ENCODE results near the gene APPBP2. TPM values are rescaled to one million over a fixed set of nuclear protein-coding genes. Genes with fewer than 3 reads are reported as not detected.
"Not testable (repeated sequence)": the region's sequence is repeated elsewhere in the genome, so short reads cannot be mapped to it uniquely, and the experiment has no call there.

Gene APPBP2
- polyA plus RNA-seq, 2 donors: 4.4 to 5.3 TPM

- Histone ChIP-seq H3K27ac (ENCODE audit: low read depth in 2 of 2, low read length in 1 of 2) (no peak overlapping the region), H3K9me3 (ENCODE audit: control insufficient read depth in 2 of 2, insufficient read depth in 1 of 2, low read depth in 1 of 2, low read length in 1 of 2) (no peaks in the 10 kb centered on the region), H3K36me3 (ENCODE audit: control insufficient read depth in 2 of 2, insufficient read depth in 2 of 2, low read length in 1 of 2) (peaks cover 2% of the 10 kb centered on the region in 2 donors), H3K4me1 (ENCODE audit: control insufficient read depth in 2 of 2, insufficient read depth in 2 of 2, low read length in 1 of 2) (peaks cover 0 to 3% of the 10 kb centered on the region in 2 donors), H3K27me3 (ENCODE audit: control insufficient read depth in 1 of 2, insufficient read depth in 2 of 2, low read length in 2 of 2) (no peaks in the 10 kb centered on the region), H3K4me3 (ENCODE audit: low read depth in 1 of 2, low read length in 2 of 2) (peak overlapping the region in 1 of 2 donors; percentile 98)
- WGBS, 2 donors: 2 to 8% methylated on average over 1 of the region's 1 CpG
These were observed 2.2 kb downstream of the APPBP2 start for GRCh38 chr17:60523822-60524221.

- Histone ChIP-seq H3K27ac (ENCODE audit: low read depth in 2 of 2, low read length in 1 of 2) (no peak overlapping the region), H3K36me3 (ENCODE audit: control insufficient read depth in 2 of 2, insufficient read depth in 2 of 2, low read length in 1 of 2) (peaks cover 2% of the 10 kb centered on the region in 2 donors), H3K4me1 (ENCODE audit: control insufficient read depth in 2 of 2, insufficient read depth in 2 of 2, low read length in 1 of 2) (peaks cover 0 to 3% of the 10 kb centered on the region in 2 donors), H3K4me3 (ENCODE audit: low read depth in 1 of 2, low read length in 2 of 2) (no peak overlapping the region), H3K27me3 (ENCODE audit: control insufficient read depth in 1 of 2, insufficient read depth in 2 of 2, low read length in 2 of 2) (no peaks in the 10 kb centered on the region), H3K9me3 (ENCODE audit: control insufficient read depth in 2 of 2, insufficient read depth in 1 of 2, low read depth in 1 of 2, low read length in 1 of 2) (no peaks in the 10 kb centered on the region)
- 85% methylated on average over 3 of the region's 3 CpGs for WGBS, 2 donors
These were observed 3.0 kb downstream of the APPBP2 start for GRCh38 chr17:60522889-60523626.

- Histone ChIP-seq H3K36me3 (ENCODE audit: control insufficient read depth in 2 of 2, insufficient read depth in 2 of 2, low read length in 1 of 2) (peaks cover 2% of the 10 kb centered on the region in 2 donors), H3K27me3 (ENCODE audit: control insufficient read depth in 1 of 2, insufficient read depth in 2 of 2, low read length in 2 of 2) (no peaks in the 10 kb centered on the region), H3K9me3 (ENCODE audit: control insufficient read depth in 2 of 2, insufficient read depth in 1 of 2, low read depth in 1 of 2, low read length in 1 of 2) (no peaks in the 10 kb centered on the region), H3K4me3 (ENCODE audit: low read depth in 1 of 2, low read length in 2 of 2) (no peak overlapping the region), H3K27ac (ENCODE audit: low read depth in 2 of 2, low read length in 1 of 2) (no peak overlapping the region), H3K4me1 (ENCODE audit: control insufficient read depth in 2 of 2, insufficient read depth in 2 of 2, low read length in 1 of 2) (peaks cover 0 to 3% of the 10 kb centered on the region in 2 donors)
- WGBS, 2 donors: 96 to 97% methylated on average over 4 of the region's 4 CpGs
These were observed 6.2 kb downstream of the APPBP2 start for GRCh38 chr17:60519795-60520194.

GRCh38 chr17:60515683-60516082 is 10.4 kb downstream of the APPBP2 start:
- H3K27me3 ChIP-seq (ENCODE audit: control insufficient read depth in 1 of 2, insufficient read depth in 2 of 2, low read length in 2 of 2); H3K27ac ChIP-seq (ENCODE audit: low read depth in 2 of 2, low read length in 1 of 2); H3K36me3 ChIP-seq (ENCODE audit: control insufficient read depth in 2 of 2, insufficient read depth in 2 of 2, low read length in 1 of 2); H3K9me3 ChIP-seq (ENCODE audit: control insufficient read depth in 2 of 2, insufficient read depth in 1 of 2, low read depth in 1 of 2, low read length in 1 of 2); H3K4me3 ChIP-seq (ENCODE audit: low read depth in 1 of 2, low read length in 2 of 2); H3K4me1 ChIP-seq (ENCODE audit: control insufficient read depth in 2 of 2, insufficient read depth in 2 of 2, low read length in 1 of 2): not testable (repeated sequence)
- 96 to 98% methylated on average over 6 of the region's 6 CpGs for WGBS, 2 donors

- not testable (repeated sequence) for H3K27ac ChIP-seq (ENCODE audit: low read depth in 2 of 2, low read length in 1 of 2); H3K4me1 ChIP-seq (ENCODE audit: control insufficient read depth in 2 of 2, insufficient read depth in 2 of 2, low read length in 1 of 2); H3K27me3 ChIP-seq (ENCODE audit: control insufficient read depth in 1 of 2, insufficient read depth in 2 of 2, low read length in 2 of 2); H3K4me3 ChIP-seq (ENCODE audit: low read depth in 1 of 2, low read length in 2 of 2); H3K36me3 ChIP-seq (ENCODE audit: control insufficient read depth in 2 of 2, insufficient read depth in 2 of 2, low read length in 1 of 2); H3K9me3 ChIP-seq (ENCODE audit: control insufficient read depth in 2 of 2, insufficient read depth in 1 of 2, low read depth in 1 of 2, low read length in 1 of 2)
- WGBS, 2 donors: 94 to 96% methylated on average over 5 of the region's 5 CpGs
These were observed 10.8 kb downstream of the APPBP2 start for GRCh38 chr17:60515199-60515598.

- peaks cover 0 to 2% of the 10 kb centered on the region in 2 donors for H3K36me3 ChIP-seq (ENCODE audit: control insufficient read depth in 2 of 2, insufficient read depth in 2 of 2, low read length in 1 of 2)
- WGBS, 2 donors: 89 to 100% methylated on average over 1 of the region's 1 CpG
- no peak overlapping the region for H3K27ac ChIP-seq (ENCODE audit: low read depth in 2 of 2, low read length in 1 of 2)
These were observed 11.5 kb downstream of the APPBP2 start for GRCh38 chr17:60514500-60514899.

GRCh38 chr17:60514053-60514452 is 12.0 kb downstream of the APPBP2 start:
- Histone ChIP-seq H3K9me3 (ENCODE audit: control insufficient read depth in 2 of 2, insufficient read depth in 1 of 2, low read depth in 1 of 2, low read length in 1 of 2) (no peaks in the 10 kb centered on the region), H3K27ac (ENCODE audit: low read depth in 2 of 2, low read length in 1 of 2) (no peak overlapping the region), H3K4me1 (ENCODE audit: control insufficient read depth in 2 of 2, insufficient read depth in 2 of 2, low read length in 1 of 2) (no peaks in the 10 kb centered on the region), H3K4me3 (ENCODE audit: low read depth in 1 of 2, low read length in 2 of 2) (no peak overlapping the region), H3K36me3 (ENCODE audit: control insufficient read depth in 2 of 2, insufficient read depth in 2 of 2, low read length in 1 of 2) (peaks cover 0 to 2% of the 10 kb centered on the region in 2 donors), H3K27me3 (ENCODE audit: control insufficient read depth in 1 of 2, insufficient read depth in 2 of 2, low read length in 2 of 2) (no peaks in the 10 kb centered on the region)
- 92 to 93% methylated on average over 3 of the region's 3 CpGs for whole genome bisulfite sequencing, 2 donors

More at GRCh38 chr17:60514500-60514899, 11.5 kb downstream of the APPBP2 start:
- Histone ChIP-seq H3K4me1 (ENCODE audit: control insufficient read depth in 2 of 2, insufficient read depth in 2 of 2, low read length in 1 of 2) (no peaks in the 10 kb centered on the region), H3K27me3 (ENCODE audit: control insufficient read depth in 1 of 2, insufficient read depth in 2 of 2, low read length in 2 of 2) (no peaks in the 10 kb centered on the region), H3K4me3 (ENCODE audit: low read depth in 1 of 2, low read length in 2 of 2) (no peak overlapping the region), H3K9me3 (ENCODE audit: control insufficient read depth in 2 of 2, insufficient read depth in 1 of 2, low read depth in 1 of 2, low read length in 1 of 2) (no peaks in the 10 kb centered on the region)

- WGBS, 2 donors: 92 to 96% methylated on average over 11 of the region's 11 CpGs
- H3K27ac ChIP-seq (ENCODE audit: low read depth in 2 of 2, low read length in 1 of 2): no peak overlapping the region
- H3K27me3 ChIP-seq (ENCODE audit: control insufficient read depth in 1 of 2, insufficient read depth in 2 of 2, low read length in 2 of 2): no peaks in the 10 kb centered on the region
- no peak overlapping the region for H3K4me3 ChIP-seq (ENCODE audit: low read depth in 1 of 2, low read length in 2 of 2)
- H3K36me3 ChIP-seq (ENCODE audit: control insufficient read depth in 2 of 2, insufficient read depth in 2 of 2, low read length in 1 of 2): peaks cover 0 to 2% of the 10 kb centered on the region in 2 donors
- H3K9me3 ChIP-seq (ENCODE audit: control insufficient read depth in 2 of 2, insufficient read depth in 1 of 2, low read depth in 1 of 2, low read length in 1 of 2): no peaks in the 10 kb centered on the region
- no peaks in the 10 kb centered on the region for H3K4me1 ChIP-seq (ENCODE audit: control insufficient read depth in 2 of 2, insufficient read depth in 2 of 2, low read length in 1 of 2)
These were observed 13.0 kb downstream of the APPBP2 start for GRCh38 chr17:60513014-60513413.

GRCh38 chr17:60510723-60511122 is 15.3 kb downstream of the APPBP2 start:
- Histone ChIP-seq H3K9me3 (ENCODE audit: control insufficient read depth in 2 of 2, insufficient read depth in 1 of 2, low read depth in 1 of 2, low read length in 1 of 2) (no peaks in the 10 kb centered on the region), H3K4me1 (ENCODE audit: control insufficient read depth in 2 of 2, insufficient read depth in 2 of 2, low read length in 1 of 2) (no peaks in the 10 kb centered on the region), H3K27me3 (ENCODE audit: control insufficient read depth in 1 of 2, insufficient read depth in 2 of 2, low read length in 2 of 2) (no peaks in the 10 kb centered on the region), H3K36me3 (ENCODE audit: control insufficient read depth in 2 of 2, insufficient read depth in 2 of 2, low read length in 1 of 2) (peaks cover 0 to 2% of the 10 kb centered on the region in 2 donors), H3K27ac (ENCODE audit: low read depth in 2 of 2, low read length in 1 of 2) (no peak overlapping the region), H3K4me3 (ENCODE audit: low read depth in 1 of 2, low read length in 2 of 2) (no peak overlapping the region)

- Histone ChIP-seq H3K27ac (ENCODE audit: low read depth in 2 of 2, low read length in 1 of 2) (no peak overlapping the region), H3K27me3 (ENCODE audit: control insufficient read depth in 1 of 2, insufficient read depth in 2 of 2, low read length in 2 of 2) (no peaks in the 10 kb centered on the region), H3K9me3 (ENCODE audit: control insufficient read depth in 2 of 2, insufficient read depth in 1 of 2, low read depth in 1 of 2, low read length in 1 of 2) (no peaks in the 10 kb centered on the region), H3K36me3 (ENCODE audit: control insufficient read depth in 2 of 2, insufficient read depth in 2 of 2, low read length in 1 of 2) (peaks cover 0 to 2% of the 10 kb centered on the region in 2 donors), H3K4me1 (ENCODE audit: control insufficient read depth in 2 of 2, insufficient read depth in 2 of 2, low read length in 1 of 2) (no peaks in the 10 kb centered on the region), H3K4me3 (ENCODE audit: low read depth in 1 of 2, low read length in 2 of 2) (no peak overlapping the region)
- 88 to 90% methylated on average over 4 of the region's 4 CpGs for WGBS, 2 donors
These were observed 16.0 kb downstream of the APPBP2 start for GRCh38 chr17:60510031-60510430.

Data from esophagus (tissue), 2 donors.